ENCODE results near the gene JAK2. TPM values are rescaled to one million over a fixed set of nuclear protein-coding genes. Genes with fewer than 3 reads are reported as not detected.
"Not testable (repeated sequence)": the region's sequence is repeated elsewhere in the genome, so short reads cannot be mapped to it uniquely, and the experiment has no call there.

JAK2 gene
- polyA plus RNA-seq, 4 donors, result 13.6 to 16.5 (median 15.9) TPM

GRCh38 chr9:5040730-5041389 is 55.8 kb downstream of the JAK2 start:
- no peak for DNase-seq (ENCODE audit: low read depth in 4 of 4, low spot score in 3 of 4)

DNA sequence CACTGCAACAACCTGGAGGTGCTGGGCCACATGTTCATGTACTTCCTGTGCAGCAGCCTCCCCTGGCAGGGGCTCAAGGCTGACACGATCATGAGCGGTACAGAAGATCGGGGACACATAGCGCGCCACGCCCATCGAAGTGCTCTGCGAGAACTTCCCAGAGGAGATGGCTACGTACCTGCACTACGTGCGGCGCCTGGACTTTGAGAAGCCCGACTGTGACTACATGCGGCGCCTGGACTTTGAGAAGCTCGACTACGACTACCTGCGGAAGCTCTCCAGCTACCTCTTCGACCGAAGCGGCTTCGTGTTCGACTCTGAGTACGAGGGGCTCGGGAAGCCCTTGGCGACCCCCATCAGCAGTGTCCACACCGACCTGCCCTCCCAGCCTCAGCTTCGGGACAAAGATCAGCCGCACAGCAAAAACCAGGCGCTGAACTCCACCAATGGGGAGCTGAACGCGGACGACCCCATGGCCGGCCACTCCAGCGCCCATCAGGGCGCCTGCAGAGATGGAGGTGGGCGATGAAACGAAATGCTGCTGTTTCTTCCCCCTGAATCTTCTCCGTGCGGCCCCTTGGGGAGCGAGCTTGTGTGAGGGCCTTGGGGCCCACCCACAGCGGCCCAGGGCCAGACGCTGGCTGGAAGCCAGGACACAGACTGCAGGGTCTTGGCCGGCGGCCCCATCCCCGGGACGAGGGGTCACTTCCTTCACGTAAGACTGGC is 56.5 kb downstream of the JAK2 start:
- DNase-seq (ENCODE audit: low read depth in 4 of 4, low spot score in 3 of 4), result no peak

GRCh38 chr9:5042661-5043178 is 57.6 kb downstream of the JAK2 start:
- DNase-seq (ENCODE audit: low read depth in 4 of 4, low spot score in 3 of 4), result no peak

GRCh38 chr9:5043381-5043780 is 58.3 kb downstream of the JAK2 start:
- DNase-seq (ENCODE audit: low read depth in 4 of 4, low spot score in 3 of 4), result no peak

GRCh38 chr9:5044160-5044559 is 59.1 kb downstream of the JAK2 start:
- DNase-seq (ENCODE audit: low read depth in 4 of 4, low spot score in 3 of 4), result no peak

DNA sequence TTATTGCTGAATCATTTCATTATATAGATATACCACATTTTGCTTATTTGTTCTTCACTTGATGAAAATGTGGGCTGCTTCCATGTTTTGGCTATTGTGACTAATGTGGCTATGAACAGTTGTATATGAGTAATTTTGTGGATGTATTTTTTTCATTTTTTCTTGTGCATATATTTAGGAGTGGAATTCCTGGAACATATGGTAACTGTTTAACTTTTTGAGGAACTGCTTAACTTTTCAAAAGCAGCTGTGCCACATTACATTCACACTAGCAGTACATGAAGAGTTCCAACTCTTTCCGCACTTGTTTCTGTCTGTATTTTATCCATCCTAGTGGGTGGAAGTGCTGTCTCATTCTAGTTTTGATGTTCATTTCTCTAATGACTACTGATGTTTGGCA is 67.8 kb downstream of the JAK2 start:
- DNase-seq (ENCODE audit: low read depth in 4 of 4, low spot score in 3 of 4), result no peak

GRCh38 chr9:5062631-5063030 is 77.6 kb downstream of the JAK2 start:
- DNase-seq (ENCODE audit: low read depth in 4 of 4, low spot score in 3 of 4), result no peak

DNA sequence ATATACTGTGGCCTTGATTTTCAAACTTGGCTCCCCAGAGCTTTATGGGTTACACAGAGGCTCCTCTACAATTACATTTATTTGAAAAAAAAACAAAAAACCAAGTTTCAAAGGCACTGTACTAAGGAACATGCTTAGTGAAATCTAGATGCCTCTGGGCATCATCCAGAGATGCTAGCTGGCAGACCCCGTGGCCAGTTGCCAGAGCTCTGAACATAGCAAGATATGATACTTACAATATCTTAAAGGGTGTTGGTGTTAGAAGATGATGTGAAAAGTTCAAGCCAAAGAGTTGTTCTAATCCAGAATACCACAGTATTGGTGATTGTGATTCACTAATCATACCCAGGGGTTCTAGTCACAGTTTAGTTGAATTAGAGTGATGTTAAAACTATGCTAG is 87.8 kb downstream of the JAK2 start:
- no peak for DNase-seq (ENCODE audit: low read depth in 4 of 4, low spot score in 3 of 4)

DNA sequence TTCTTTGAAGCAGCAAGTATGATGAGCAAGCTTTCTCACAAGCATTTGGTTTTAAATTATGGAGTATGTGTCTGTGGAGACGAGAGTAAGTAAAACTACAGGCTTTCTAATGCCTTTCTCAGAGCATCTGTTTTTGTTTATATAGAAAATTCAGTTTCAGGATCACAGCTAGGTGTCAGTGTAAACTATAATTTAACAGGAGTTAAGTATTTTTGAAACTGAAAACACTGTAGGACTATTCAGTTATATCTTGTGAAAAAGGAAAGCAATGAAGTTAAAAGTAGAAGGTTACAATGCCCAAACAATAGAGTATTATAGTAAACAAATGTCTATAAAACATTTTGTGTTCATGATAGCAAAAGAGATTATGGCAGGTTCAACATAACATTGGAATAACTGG is 88.6 kb downstream of the JAK2 start:
- no peak for DNase-seq (ENCODE audit: low read depth in 4 of 4, low spot score in 3 of 4)

DNA sequence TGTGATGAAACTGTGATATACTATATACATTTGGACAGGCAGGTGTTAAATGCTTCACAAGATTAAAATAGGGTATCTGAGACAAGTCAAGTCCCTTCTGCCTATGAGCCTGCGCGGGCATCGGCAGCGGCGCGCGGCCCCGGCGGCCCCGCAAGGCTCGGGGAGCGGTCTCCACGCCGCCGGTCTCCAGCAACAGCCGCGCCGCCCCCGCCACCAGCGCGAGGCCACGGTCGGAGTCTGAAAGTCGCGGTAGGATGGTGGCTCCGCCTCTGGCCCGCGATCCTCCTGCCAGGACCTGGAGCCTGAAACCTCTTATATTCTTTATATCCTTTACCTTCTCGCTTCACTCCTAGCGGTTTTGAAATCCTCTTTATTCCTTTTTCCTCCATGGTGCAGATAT is 100.9 kb downstream of the JAK2 start:
- no peak for DNase-seq (ENCODE audit: low read depth in 4 of 4, low spot score in 3 of 4)

DNA sequence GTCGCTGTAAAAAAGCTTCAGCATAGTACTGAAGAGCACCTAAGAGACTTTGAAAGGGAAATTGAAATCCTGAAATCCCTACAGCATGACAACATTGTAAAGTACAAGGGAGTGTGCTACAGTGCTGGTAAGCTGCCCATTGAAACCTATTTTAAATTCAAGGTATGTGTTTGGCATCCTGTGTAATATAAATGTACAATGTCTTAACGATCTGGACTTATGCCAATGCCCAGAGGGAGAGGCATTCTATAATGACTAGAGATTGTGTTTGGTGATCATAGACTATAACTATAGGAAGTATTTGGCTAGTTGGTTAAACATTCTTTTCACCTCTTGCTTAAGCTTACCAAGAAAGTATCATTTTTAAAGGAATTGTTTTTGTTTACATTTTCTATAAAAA is 104.7 kb downstream of the JAK2 start:
- DNase-seq (ENCODE audit: low read depth in 4 of 4, low spot score in 3 of 4), result peak in 2 of 4 donors; percentile 8 to 25

DNA sequence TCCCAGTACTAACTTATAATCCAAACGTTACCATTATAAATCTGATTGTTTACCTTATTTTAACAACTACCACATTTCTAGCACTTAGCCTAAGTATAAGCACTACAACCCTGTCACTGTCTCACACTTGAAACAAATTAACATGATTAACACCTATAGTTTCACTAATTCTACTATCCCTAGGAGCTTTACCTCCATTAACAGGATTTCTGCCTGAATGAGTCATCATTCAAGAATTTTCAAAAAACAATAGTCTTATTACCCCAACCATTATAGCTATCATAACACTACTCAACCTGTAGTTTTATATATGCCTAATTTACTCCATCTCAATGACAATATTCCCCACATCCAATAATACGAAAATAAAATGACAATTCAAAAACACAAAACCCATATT is 110.7 kb downstream of the JAK2 start:
- no peak for DNase-seq (ENCODE audit: low read depth in 4 of 4, low spot score in 3 of 4)

GRCh38 chr9:5099466-5099865 is 114.4 kb downstream of the JAK2 start:
- DNase-seq (ENCODE audit: low read depth in 4 of 4, low spot score in 3 of 4), result no peak

DNA sequence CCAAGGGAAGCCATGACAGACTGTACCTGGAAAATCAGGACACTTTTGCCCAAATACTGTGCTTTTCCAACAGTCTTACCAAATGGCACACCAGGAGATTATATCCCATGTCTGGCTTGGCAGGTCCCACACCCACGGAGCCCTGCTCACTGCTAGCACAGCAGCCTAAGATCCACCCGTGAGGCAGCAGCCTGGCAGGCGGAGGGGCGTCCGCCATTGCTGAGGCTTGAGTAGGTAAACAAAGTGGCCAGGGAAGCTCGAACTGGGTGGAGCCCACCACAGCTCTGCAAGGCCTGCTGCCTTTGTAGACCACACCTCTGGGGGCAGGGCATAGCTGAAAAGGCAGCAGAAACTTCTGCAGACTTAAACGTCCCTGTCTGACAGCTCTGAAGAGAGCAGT is 116.1 kb downstream of the JAK2 start:
- DNase-seq (ENCODE audit: low read depth in 4 of 4, low spot score in 3 of 4), result not testable (repeated sequence)

DNA sequence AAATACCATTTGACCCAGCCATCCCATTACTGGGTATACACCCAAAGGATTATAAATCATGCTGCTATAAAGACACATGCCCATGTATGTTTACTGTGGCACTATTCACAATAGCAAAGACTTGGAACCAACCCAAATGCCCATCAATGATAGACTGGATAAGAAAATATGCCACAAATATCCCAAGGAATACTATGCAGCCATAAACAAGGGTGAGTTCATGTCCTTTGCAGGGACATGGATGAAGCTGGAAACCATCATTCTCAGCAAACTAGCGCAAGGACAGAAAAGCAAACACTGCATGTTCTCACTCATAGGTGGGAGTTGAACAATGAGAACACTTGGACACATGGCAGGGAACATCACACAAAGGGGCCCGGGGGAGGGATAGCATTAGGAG is 121.4 kb downstream of the JAK2 start:
- DNase-seq (ENCODE audit: low read depth in 4 of 4, low spot score in 3 of 4), result not testable (repeated sequence)

- DNase-seq (ENCODE audit: low read depth in 4 of 4, low spot score in 3 of 4), result no peak
Measured at GRCh38 chr9:5110867-5111681, 126.0 kb downstream of the JAK2 start.

- no peak for DNase-seq (ENCODE audit: low read depth in 4 of 4, low spot score in 3 of 4)
Measured at GRCh38 chr9:5111696-5112095, 126.6 kb downstream of the JAK2 start.

DNA sequence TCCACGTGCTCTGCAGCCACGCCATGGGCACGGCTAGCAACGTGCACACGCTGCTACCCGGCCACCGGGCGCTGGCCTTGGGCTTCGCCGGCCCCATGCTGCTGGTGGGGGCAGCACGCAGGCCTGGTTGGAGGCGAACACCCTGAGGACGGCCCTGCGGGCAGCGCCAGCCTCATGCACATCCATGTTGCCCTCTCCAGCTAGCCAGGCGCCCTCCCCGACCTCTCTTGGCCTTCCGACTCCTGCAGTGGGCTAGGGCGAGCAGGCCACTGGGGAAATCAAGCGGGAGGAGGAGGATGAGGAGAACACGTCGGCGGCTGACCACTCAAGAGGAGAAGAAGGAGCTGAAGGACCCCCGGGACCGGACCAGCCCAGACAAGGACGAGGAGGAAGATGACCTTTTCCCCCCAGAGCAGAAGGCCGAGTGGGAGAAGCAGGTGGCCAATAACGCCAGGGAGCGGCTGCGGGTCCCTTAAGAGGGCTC is 127.1 kb downstream of the JAK2 start:
- no peak for DNase-seq (ENCODE audit: low read depth in 4 of 4, low spot score in 3 of 4)

GRCh38 chr9:5112646-5113045 is 127.6 kb downstream of the JAK2 start:
- DNase-seq (ENCODE audit: low read depth in 4 of 4, low spot score in 3 of 4), result no peak

- DNase-seq (ENCODE audit: low read depth in 4 of 4, low spot score in 3 of 4), result no peak
Measured at GRCh38 chr9:5113523-5113922, 128.5 kb downstream of the JAK2 start.
